HL-60 (cell line): Measurements from ENCODE around the gene HS6ST3.
"Not testable (repeated sequence)": the region's sequence is repeated elsewhere in the genome, so short reads cannot be mapped to it uniquely, and the experiment has no call there.

ENCODE experiments used
- DNase-seq, 2 experiments: peaks; one replicate each; pipeline ENCODE4 v3.0.0-alpha.2; 2010 to 2020; ENCODE audit warnings: low read depth in 1 of 2, low spot score in 1 of 2
- H3K27ac ChIP-seq: fragments of 250-450 bp; sonication (Bioruptor Pico); replicated peaks from 2 replicates; pipeline ENCODE4 v1.5.1; 2020; ENCODE audit warnings: mild to moderate bottlenecking, moderate library complexity
- H3K27me3 ChIP-seq: fragments of 250-450 bp; sonication (Bioruptor Pico); 2 replicates; pipeline ENCODE4 v1.5.1; 2021; ENCODE audit warnings: mild to moderate bottlenecking, moderate library complexity; ENCODE audit not compliant: insufficient read depth, poor library complexity, severe bottlenecking
- H3K4me3 ChIP-seq: replicated peaks from 2 replicates; pipeline ENCODE4 v1.5.1; 2011; ENCODE audit warnings: mild to moderate bottlenecking, control low read depth, low read length; ENCODE audit not compliant: insufficient read depth
- GABPA ChIP-seq: IDR thresholded peaks from 2 replicates; pipeline ENCODE4 v1.6.1; 2012; ENCODE audit warnings: low read depth
- POLR2AphosphoS5 ChIP-seq: IDR thresholded peaks from 2 replicates; pipeline ENCODE4 v1.6.1; 2012; ENCODE audit warnings: low read depth
- SPI1 ChIP-seq: IDR thresholded peaks from 2 replicates; pipeline ENCODE4 v1.6.1; 2012; ENCODE audit warnings: low read depth, mild to moderate bottlenecking, borderline replicate concordance
- TF ChIP-seq, protein P1 (sequence below): IDR thresholded peaks from one replicate; pipeline ENCODE4 v1.5.1; 2011; ENCODE audit warnings: low read length, control low read depth, inconsistent platforms; ENCODE audit not compliant: insufficient read depth
- TF ChIP-seq, protein P2 (sequence below): IDR thresholded peaks from 2 replicates; pipeline ENCODE4 v1.6.1; 2012; ENCODE audit warnings: low read depth; ENCODE audit not compliant: insufficient replicate concordance

Gene HS6ST3

DNA sequence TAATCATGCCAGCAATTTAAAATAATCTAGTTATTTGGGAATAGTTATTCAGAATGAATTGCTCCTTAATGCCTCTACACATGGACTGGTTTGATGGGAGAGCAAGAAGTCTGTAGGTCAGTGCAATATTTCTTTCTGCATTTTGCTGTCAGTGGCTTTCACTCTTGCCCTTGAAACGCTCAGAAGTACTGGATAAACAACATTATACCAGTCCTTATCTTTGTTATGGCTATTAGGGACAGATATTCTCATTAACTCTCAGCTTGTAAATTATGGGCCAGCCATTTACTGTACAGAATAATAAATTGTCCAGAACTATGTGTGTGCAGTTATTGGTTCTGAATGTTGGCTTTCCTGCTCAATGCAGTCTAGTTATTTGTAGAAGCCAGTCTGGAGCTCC, 680.0 kb downstream of the HS6ST3 start:
- no peak overlapping the region for H3K27ac ChIP-seq
- TF ChIP-seq, protein P1, sequence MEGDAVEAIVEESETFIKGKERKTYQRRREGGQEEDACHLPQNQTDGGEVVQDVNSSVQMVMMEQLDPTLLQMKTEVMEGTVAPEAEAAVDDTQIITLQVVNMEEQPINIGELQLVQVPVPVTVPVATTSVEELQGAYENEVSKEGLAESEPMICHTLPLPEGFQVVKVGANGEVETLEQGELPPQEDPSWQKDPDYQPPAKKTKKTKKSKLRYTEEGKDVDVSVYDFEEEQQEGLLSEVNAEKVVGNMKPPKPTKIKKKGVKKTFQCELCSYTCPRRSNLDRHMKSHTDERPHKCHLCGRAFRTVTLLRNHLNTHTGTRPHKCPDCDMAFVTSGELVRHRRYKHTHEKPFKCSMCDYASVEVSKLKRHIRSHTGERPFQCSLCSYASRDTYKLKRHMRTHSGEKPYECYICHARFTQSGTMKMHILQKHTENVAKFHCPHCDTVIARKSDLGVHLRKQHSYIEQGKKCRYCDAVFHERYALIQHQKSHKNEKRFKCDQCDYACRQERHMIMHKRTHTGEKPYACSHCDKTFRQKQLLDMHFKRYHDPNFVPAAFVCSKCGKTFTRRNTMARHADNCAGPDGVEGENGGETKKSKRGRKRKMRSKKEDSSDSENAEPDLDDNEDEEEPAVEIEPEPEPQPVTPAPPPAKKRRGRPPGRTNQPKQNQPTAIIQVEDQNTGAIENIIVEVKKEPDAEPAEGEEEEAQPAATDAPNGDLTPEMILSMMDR, result no peak
- TF ChIP-seq SPI1 (no peak), GABPA (no peak), POLR2AphosphoS5 (no peak)
- TF ChIP-seq, protein P2, sequence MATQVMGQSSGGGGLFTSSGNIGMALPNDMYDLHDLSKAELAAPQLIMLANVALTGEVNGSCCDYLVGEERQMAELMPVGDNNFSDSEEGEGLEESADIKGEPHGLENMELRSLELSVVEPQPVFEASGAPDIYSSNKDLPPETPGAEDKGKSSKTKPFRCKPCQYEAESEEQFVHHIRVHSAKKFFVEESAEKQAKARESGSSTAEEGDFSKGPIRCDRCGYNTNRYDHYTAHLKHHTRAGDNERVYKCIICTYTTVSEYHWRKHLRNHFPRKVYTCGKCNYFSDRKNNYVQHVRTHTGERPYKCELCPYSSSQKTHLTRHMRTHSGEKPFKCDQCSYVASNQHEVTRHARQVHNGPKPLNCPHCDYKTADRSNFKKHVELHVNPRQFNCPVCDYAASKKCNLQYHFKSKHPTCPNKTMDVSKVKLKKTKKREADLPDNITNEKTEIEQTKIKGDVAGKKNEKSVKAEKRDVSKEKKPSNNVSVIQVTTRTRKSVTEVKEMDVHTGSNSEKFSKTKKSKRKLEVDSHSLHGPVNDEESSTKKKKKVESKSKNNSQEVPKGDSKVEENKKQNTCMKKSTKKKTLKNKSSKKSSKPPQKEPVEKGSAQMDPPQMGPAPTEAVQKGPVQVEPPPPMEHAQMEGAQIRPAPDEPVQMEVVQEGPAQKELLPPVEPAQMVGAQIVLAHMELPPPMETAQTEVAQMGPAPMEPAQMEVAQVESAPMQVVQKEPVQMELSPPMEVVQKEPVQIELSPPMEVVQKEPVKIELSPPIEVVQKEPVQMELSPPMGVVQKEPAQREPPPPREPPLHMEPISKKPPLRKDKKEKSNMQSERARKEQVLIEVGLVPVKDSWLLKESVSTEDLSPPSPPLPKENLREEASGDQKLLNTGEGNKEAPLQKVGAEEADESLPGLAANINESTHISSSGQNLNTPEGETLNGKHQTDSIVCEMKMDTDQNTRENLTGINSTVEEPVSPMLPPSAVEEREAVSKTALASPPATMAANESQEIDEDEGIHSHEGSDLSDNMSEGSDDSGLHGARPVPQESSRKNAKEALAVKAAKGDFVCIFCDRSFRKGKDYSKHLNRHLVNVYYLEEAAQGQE, result no peak
- H3K4me3 ChIP-seq, result no peak overlapping the region
- no peaks in the 10 kb centered on the region for H3K27me3 ChIP-seq
- DNase-seq, result no peak

DNA sequence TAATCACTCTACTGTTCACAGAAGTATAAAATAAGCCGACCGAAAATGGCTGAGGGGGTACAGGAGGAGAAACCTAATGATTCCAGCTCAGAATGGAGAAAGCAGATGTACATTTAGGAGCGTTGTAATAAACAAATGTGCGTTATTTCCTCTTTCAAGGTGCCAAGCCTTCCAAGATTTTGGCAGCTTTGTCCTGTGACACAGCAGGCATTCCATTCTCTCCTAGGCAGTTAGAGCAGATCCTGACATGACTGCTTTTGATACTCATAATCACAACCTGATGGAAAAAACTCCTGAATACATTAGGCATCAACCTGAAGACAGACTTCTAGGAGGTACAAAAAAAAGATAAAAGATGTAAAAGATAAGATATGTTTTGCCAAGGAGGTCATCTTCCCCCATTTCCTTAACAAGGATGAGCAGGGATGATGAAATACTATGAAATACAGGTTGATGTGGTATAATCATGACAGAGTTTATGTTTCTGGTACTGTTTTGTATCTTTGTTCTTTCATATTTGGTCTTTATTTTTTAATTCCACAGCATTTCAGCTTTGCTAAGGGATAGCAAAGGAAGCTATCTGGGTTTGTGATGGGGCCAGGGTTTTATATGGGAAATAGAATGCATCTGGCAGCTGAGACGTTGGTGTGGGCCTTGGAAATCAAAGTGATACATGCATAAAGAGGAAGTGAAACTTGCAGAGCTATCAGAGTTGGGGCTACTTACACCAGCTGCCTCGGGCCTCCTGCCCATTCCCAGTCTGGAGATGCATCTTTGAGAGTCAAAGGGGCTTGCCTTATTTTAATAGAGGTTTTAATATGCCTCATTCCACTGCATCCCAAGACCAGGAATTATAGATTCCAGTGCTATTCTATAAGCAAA, 681.8 kb downstream of the HS6ST3 start:
- H3K27ac ChIP-seq, result no peak overlapping the region
- H3K27me3 ChIP-seq, result no peaks in the 10 kb centered on the region
- no peak for DNase-seq
- H3K4me3 ChIP-seq, result no peak overlapping the region
- TF ChIP-seq SPI1 (peak; percentile 67), POLR2AphosphoS5 (no peak)

DNA sequence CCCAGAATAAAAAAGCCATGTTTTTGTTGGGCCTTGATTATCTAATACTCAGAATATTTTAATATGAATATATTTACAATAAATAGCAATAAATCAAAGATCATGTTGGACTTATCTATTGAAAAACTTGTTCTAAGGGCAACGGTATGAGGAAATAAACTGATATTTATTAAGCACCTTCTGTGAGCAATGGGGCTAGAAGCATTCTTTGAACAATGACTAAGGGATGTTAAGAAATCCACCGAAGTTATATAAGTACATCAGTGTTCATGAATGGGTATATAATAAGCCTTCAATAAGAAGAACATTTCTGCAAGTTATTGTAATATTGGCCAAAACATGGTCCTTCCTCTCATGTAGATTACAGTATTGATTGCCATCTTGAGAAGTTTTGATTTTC, 682.5 kb downstream of the HS6ST3 start:
- DNase-seq, result no peak
- Histone ChIP-seq H3K27me3 (no peaks in the 10 kb centered on the region), H3K4me3 (no peak overlapping the region), H3K27ac (no peak overlapping the region)
- TF ChIP-seq SPI1 (no peak), POLR2AphosphoS5 (no peak), GABPA (no peak)
- TF ChIP-seq, protein P1, result no peak
- TF ChIP-seq, protein P2, result no peak

DNA sequence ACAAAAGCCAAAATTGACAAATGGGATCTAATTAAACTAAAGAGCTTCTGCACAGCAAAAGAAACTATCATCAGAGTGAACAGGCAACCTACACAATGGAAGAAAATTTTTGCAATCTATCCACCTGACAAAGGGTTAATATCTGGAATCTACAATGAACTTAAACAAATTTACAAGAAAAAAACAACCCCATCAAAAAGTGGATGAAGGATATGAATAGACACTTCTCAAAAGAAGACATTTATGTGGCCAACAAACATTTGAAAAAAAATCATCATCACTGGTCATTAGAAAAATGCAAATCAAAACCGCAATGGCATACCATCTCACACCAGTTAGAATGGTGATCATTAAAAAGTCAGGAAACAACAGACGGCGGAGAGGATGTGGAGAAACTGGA, 688.4 kb downstream of the HS6ST3 start:
- DNase-seq, H3K27me3 ChIP-seq, H3K27ac ChIP-seq, H3K4me3 ChIP-seq: not testable (repeated sequence)

DNA sequence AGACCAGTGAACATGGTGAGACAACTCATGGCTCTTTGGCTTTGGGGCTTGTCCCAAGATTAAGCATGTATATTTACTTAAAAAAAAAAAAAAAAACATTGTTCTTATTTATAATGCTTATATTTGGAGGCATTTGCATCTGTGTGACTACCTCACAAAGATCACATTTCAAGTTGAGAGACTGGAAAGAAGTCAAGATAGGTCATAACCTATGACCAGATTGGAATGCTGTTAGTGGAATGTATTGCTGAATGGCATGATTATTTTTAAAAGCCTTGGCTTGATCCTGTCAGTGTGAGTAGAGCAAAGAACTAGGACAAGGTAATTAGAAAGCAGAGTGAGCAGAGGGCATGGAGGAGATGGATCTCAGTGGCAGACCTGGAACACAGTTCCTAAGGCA, 689.8 kb downstream of the HS6ST3 start:
- H3K4me3 ChIP-seq, result no peak overlapping the region
- DNase-seq, result no peak
- H3K27ac ChIP-seq, result no peak overlapping the region
- TF ChIP-seq, protein P2, result no peak
- TF ChIP-seq POLR2AphosphoS5, result no peak
- TF ChIP-seq SPI1, result no peak
- TF ChIP-seq, protein P1, result no peak
- no peak for TF ChIP-seq GABPA
- peaks cover 2% of the 10 kb centered on the region for H3K27me3 ChIP-seq
